Measurements from ENCODE around the gene RBBP8NL.
A peak's percentile ranks its signal among the peaks of the same experiment; 100 is the strongest.

The RBBP8NL gene

GRCh38 chr20:62408640-62409039 is 18.7 kb downstream of the RBBP8NL start:
- no peak for DNase-seq (ENCODE audit: low spot score)

GRCh38 chr20:62408055-62408454 is 19.3 kb downstream of the RBBP8NL start:
- no peak for DNase-seq (ENCODE audit: low spot score)

GRCh38 chr20:62407221-62407992 is 19.9 kb downstream of the RBBP8NL start, which contains the start of gene CABLES2:
CABLES2 (minus strand) TSS chr20:62407285; CDS start chr20:62407276, 9 bp downstream.
- peak; percentile 94 for DNase-seq (ENCODE audit: low spot score)

GRCh38 chr20:62406635-62407176 is 20.6 kb downstream of the RBBP8NL start:
- DNase-seq (ENCODE audit: low spot score), result no peak

- DNase-seq (ENCODE audit: low spot score), result no peak
Measured at GRCh38 chr20:62405981-62406513, 21.3 kb downstream of the RBBP8NL start.

- no peak for DNase-seq (ENCODE audit: low spot score)
Measured at GRCh38 chr20:62405108-62405980, 22.0 kb downstream of the RBBP8NL start.

GRCh38 chr20:62404761-62405107 is 22.6 kb downstream of the RBBP8NL start:
- DNase-seq (ENCODE audit: low spot score), result no peak

- DNase-seq (ENCODE audit: low spot score), result no peak
Measured at GRCh38 chr20:62404112-62404665, 23.1 kb downstream of the RBBP8NL start.

GRCh38 chr20:62403331-62403730 is 24.0 kb downstream of the RBBP8NL start:
- DNase-seq (ENCODE audit: low spot score), result no peak

GRCh38 chr20:62402456-62403150 is 24.7 kb downstream of the RBBP8NL start:
- no peak for DNase-seq (ENCODE audit: low spot score)

- DNase-seq (ENCODE audit: low spot score), result no peak
Measured at GRCh38 chr20:62401331-62401779, 26.0 kb downstream of the RBBP8NL start.

GRCh38 chr20:62400541-62400940 is 26.8 kb downstream of the RBBP8NL start:
- no peak for DNase-seq (ENCODE audit: low spot score)

GRCh38 chr20:62400021-62400420 is 27.3 kb downstream of the RBBP8NL start:
- DNase-seq (ENCODE audit: low spot score), result no peak

GRCh38 chr20:62398120-62398821 is 29.1 kb downstream of the RBBP8NL start:
- no peak for DNase-seq (ENCODE audit: low spot score)

GRCh38 chr20:62396367-62397239 is 30.7 kb downstream of the RBBP8NL start:
- DNase-seq (ENCODE audit: low spot score), result no peak

- no peak for DNase-seq (ENCODE audit: low spot score)
Measured at GRCh38 chr20:62395311-62396242, 31.8 kb downstream of the RBBP8NL start.

- DNase-seq (ENCODE audit: low spot score), result no peak
Measured at GRCh38 chr20:62394248-62395245, 32.8 kb downstream of the RBBP8NL start.
